K562 (cell line): ENCODE results near the gene XRN2. TPM values are rescaled to one million over a fixed set of nuclear protein-coding genes. Genes with fewer than 3 reads are reported as not detected.

ENCODE experiments used
- ATAC-seq: fragments of 200-7000 bp; cut with Tn5 transposase; 3 replicates; pipeline ENCODE4 v1.9.1; 2020; ENCODE audit warnings: moderate library complexity
- BruUV-seq: library from RNA; stranded (reverse); fragments of 400-500 nt; replicated peaks from 2 replicates; lab custom pipeline; 2021; lab: Mats Ljungman, UMichigan
- CTCF ChIA-PET: fragments of 300-600 bp; formaldehyde crosslinking; extraction: SDS; loops from one replicate; lab custom pipeline; 2021; ENCODE audit warnings: low intra/inter-chr PET ratio; lab: Yijun Ruan, JAX
- POLR2A ChIA-PET: fragments of 300-600, 350-650 bp; sonication (Branson Sonifier 250); formaldehyde crosslinking; extraction: SDS; loops from one replicate; lab custom pipeline; 2021; ENCODE audit warnings: antibody characterized with exemption, inconsistent platforms; lab: Yijun Ruan, JAX
- DNase-seq, 4 experiments: peaks; one replicate each; pipeline versions ENCODE4 v3.0.0 to v3.0.0-alpha.2; 2011 to 2018; ENCODE audit warnings: low spot score in 3 of 4, mixed read lengths in 3 of 4; ENCODE audit errors: extremely low read depth in 1 of 4
- FAIRE-seq: peaks from 2 replicates; lab custom pipeline; 2011; peaks lifted over from hg19 to GRCh38; lab: Jason Lieb, UNC
- H2AFZ ChIP-seq: 2 replicates; pipeline ENCODE4 v1.6.0; 2011; ENCODE audit warnings: low read depth, low read length, control low read depth, inconsistent platforms
- H3K27ac ChIP-seq: fragments of 200-600 bp; 3 replicates; pipeline ENCODE4 v1.8.0; 2011; ENCODE audit warnings: low read depth, mild to moderate bottlenecking, control low read depth, inconsistent platforms, low read length, moderate library complexity, mixed read lengths; ENCODE audit errors: extremely low read depth
- H3K27me3 ChIP-seq, 2 experiments: fragments of 300-600 bp in 1 of 2; 2 replicates in 1 of 2; 3 replicates in 1 of 2; pipeline versions ENCODE4 v1.6.0 to v1.8.0; 2011; ENCODE audit warnings: inconsistent platforms in 2 of 2, low read length in 2 of 2, mild to moderate bottlenecking in 1 of 2, mixed read lengths in 1 of 2, moderate library complexity in 1 of 2; ENCODE audit not compliant: control insufficient read depth in 2 of 2, insufficient read depth in 2 of 2
- H3K36me3 ChIP-seq: fragments of 300-600 bp; 3 replicates; pipeline ENCODE4 v1.8.0; 2011; ENCODE audit warnings: mild to moderate bottlenecking, low read length, inconsistent platforms; ENCODE audit not compliant: control insufficient read depth, insufficient read depth
- H3K4me1 ChIP-seq, 2 experiments: fragments of 200-600 bp in 1 of 2; replicated peaks in 1 of 2; 2 replicates in 1 of 2; 3 replicates in 1 of 2; pipeline versions ENCODE4 v1.5.1 to v1.8.0; 2011; ENCODE audit warnings: inconsistent platforms in 2 of 2, low read length in 2 of 2, mild to moderate bottlenecking in 1 of 2, mixed read lengths in 1 of 2, moderate library complexity in 1 of 2; ENCODE audit not compliant: control insufficient read depth in 2 of 2, insufficient read depth in 2 of 2
- H3K4me2 ChIP-seq: 2 replicates; pipeline ENCODE4 v1.6.1; 2011; ENCODE audit warnings: low read length, control low read depth, inconsistent platforms, mixed read lengths; ENCODE audit not compliant: insufficient read depth
- H3K4me3 ChIP-seq: fragments of 200-600 bp; sonication (generic), shearing (Covaris generic); 2 replicates; pipeline ENCODE4 v1.5.1; 2016; ENCODE audit warnings: control low read depth, inconsistent platforms
- H3K79me2 ChIP-seq: fragments of 200-600 bp; 3 replicates; pipeline ENCODE4 v1.8.0; 2011; ENCODE audit warnings: low read length, inconsistent platforms; ENCODE audit not compliant: control insufficient read depth, insufficient read depth
- H3K9ac ChIP-seq, 2 experiments: 2 replicates each; pipeline versions ENCODE4 v1.6.0 to v1.6.1; 2011; ENCODE audit warnings: low read depth in 2 of 2, low read length in 2 of 2, control low read depth in 1 of 2, inconsistent platforms in 1 of 2, mild to moderate bottlenecking in 1 of 2, mixed read lengths in 1 of 2; ENCODE audit not compliant: insufficient read depth in 1 of 2
- H3K9me1 ChIP-seq: one replicate; pipeline ENCODE4 v1.6.0; 2011; ENCODE audit warnings: inconsistent platforms, mild to moderate bottlenecking, low read length, moderate library complexity; ENCODE audit not compliant: control insufficient read depth, insufficient read depth
- H3K9me3 ChIP-seq: replicated peaks from 2 replicates; pipeline ENCODE4 v1.5.1; 2011; ENCODE audit warnings: low read depth, low read length, inconsistent platforms; ENCODE audit not compliant: control insufficient read depth, insufficient read depth
- H4K20me1 ChIP-seq: replicated peaks from 2 replicates; pipeline ENCODE4 v1.6.1; 2011; ENCODE audit warnings: low read length, inconsistent platforms, mixed read lengths; ENCODE audit not compliant: control insufficient read depth, insufficient read depth
- CBX2 ChIP-seq: fragments of 200-600 bp; sonication (generic); IDR thresholded peaks from one replicate; pipeline ENCODE4 v1.6.1; 2012; ENCODE audit warnings: mild to moderate bottlenecking, low read length, inconsistent platforms; ENCODE audit not compliant: insufficient read depth, poor library complexity, severe bottlenecking
- CCNT2 ChIP-seq: IDR thresholded peaks from 2 replicates; pipeline ENCODE4 v1.6.1; 2011; ENCODE audit warnings: borderline replicate concordance, low read depth, mild to moderate bottlenecking, moderate library complexity, mixed read lengths, low read length; ENCODE audit not compliant: insufficient read length; ENCODE audit errors: extremely low read depth
- CREB1 ChIP-seq, 2 experiments: sonication (generic) in 1 of 2; formaldehyde crosslinking in 1 of 2; IDR thresholded peaks; 2 replicates each; pipeline versions ENCODE4 v1.6.1 to v1.8.0; 2012 to 2022; ENCODE audit warnings: inconsistent platforms in 1 of 2, mild to moderate bottlenecking in 1 of 2, missing genetic modification reagents in 1 of 2, moderate library complexity in 1 of 2
- GABPB2 ChIP-seq: fragments of 250-450 bp; sonication (Bioruptor Pico); conservative IDR thresholded peaks from 2 replicates; pipeline ENCODE4 v1.5.1; 2021; ENCODE audit warnings: mild to moderate bottlenecking
- HDAC2 ChIP-seq: fragments of 450-650 bp; IDR thresholded peaks from 2 replicates; pipeline ENCODE4 v1.6.1; 2016; ENCODE audit warnings: mild to moderate bottlenecking
- ILF3 ChIP-seq: fragments of 450-650 bp; IDR thresholded peaks from 2 replicates; pipeline ENCODE4 v1.6.1; 2018; ENCODE audit warnings: antibody characterized with exemption, mild to moderate bottlenecking, moderate library complexity, borderline replicate concordance
- MTA2 ChIP-seq: fragments of 450-650 bp; IDR thresholded peaks from 2 replicates; pipeline ENCODE4 v1.6.1; 2016; ENCODE audit warnings: low read depth
- SETDB1 ChIP-seq: IDR thresholded peaks from one replicate; pipeline ENCODE4 v1.6.1; 2012; ENCODE audit warnings: low read length, control low read depth, inconsistent platforms
- WGBS: fragments of 100-300 bp; shearing (Covaris generic); methylation state at CpG from one replicate; pipeline ENCODE4 v1.1.6; 2016; ENCODE audit warnings: low coverage, mixed read lengths; ENCODE audit not compliant: insufficient coverage; ENCODE audit errors: missing lambda C conversion rate; 5-methylcytosine and 5-hydroxymethylcytosine counted together
- in situ Hi-C: fragments of 300-500 bp; cut with MboI; formaldehyde crosslinking; loops from 4 replicates; pipeline ENCODE4 v1.15.0; 2018; ENCODE audit warnings: inconsistent platforms, mixed read lengths
- intact Hi-C: fragments of 100-400 bp; cut with micrococcal nuclease; formaldehyde crosslinking; loops from 2 replicates; pipeline ENCODE4 v1.14.2; 2022
- polyA plus RNA-seq, 8 experiments: library from polyadenylated mRNA; depleted of rRNA in 4 of 8; stranded (reverse) in 5 of 8; unstranded in 3 of 8; fragments of >200 nt; fragmentation: Nextera tagmentation in 2 of 8; fragmentation: Illumina TruSeq in 1 of 8; extraction: Ambion mirVana in 2 of 8; extraction: Trizol in 1 of 8; gene quantifications; 2 replicates each; pipeline versions ENCODE4 v1.2.1 to v1.2.3, GENCODE V29; 2011 to 2014; ENCODE audit warnings: inconsistent platforms in 1 of 8, missing spikeins in 1 of 8
- total RNA-seq, 7 experiments: library from RNA; depleted of rRNA in 6 of 7; stranded (reverse); fragments of >200 nt in 6 of 7; fragmentation: Illumina TruSeq in 2 of 7; extraction: Trizol in 2 of 7; gene quantifications; 2 replicates each; pipeline versions ENCODE4 v1.2.1 to v1.2.3, GENCODE V29; 2011 to 2021; ENCODE audit warnings: low replicate concordance in 1 of 7
- TF ChIP-seq, protein P1 (sequence below): fragments of 150-350 bp; conservative IDR thresholded peaks from 2 replicates; pipeline ENCODE4 v1.6.1; 2014; ENCODE audit warnings: low read length
- TF ChIP-seq, protein P2 (sequence below): sonication (generic); formaldehyde crosslinking; IDR thresholded peaks from 2 replicates; pipeline ENCODE4 v1.8.0; 2022; ENCODE audit warnings: mild to moderate bottlenecking, missing genetic modification reagents
- TF ChIP-seq, protein P3 (sequence below): fragments of 250-450 bp; sonication (Bioruptor Pico); IDR thresholded peaks from 2 replicates; pipeline ENCODE4 v1.5.0; 2021
- TF ChIP-seq, protein P4 (sequence below): sonication (generic); formaldehyde crosslinking; IDR thresholded peaks from 2 replicates; pipeline ENCODE4 v1.4.0; 2020; ENCODE audit warnings: mild to moderate bottlenecking, missing genetic modification reagents

XRN2 gene
- total and polyA plus RNA-seq, 9 of the 15 experiments (the other 6 are each of a cell fraction or from before 2014, with no cell fraction given) = 41.8 to 67.3 (median 51.4) TPM

DNA sequence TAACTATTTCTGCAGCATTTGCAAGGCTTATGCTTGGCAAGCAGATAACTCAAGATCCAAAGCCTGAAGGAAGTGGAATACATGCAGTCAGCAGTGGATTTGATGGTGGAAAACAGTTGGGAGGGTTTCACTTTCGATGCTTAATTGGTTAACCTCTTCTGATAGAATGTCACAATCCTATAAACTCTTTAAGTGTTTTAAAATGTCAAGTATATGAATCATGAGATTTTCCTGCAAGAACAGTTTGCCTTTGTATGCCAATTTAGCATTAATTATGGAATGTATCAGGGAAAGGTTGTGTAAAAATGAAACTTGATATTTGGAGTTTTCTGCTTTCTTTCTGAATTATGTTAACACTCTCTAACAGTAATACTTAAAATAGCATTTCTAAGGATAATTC, 57.6 kb downstream of the XRN2 start (continued):
- TF ChIP-seq, protein P1, sequence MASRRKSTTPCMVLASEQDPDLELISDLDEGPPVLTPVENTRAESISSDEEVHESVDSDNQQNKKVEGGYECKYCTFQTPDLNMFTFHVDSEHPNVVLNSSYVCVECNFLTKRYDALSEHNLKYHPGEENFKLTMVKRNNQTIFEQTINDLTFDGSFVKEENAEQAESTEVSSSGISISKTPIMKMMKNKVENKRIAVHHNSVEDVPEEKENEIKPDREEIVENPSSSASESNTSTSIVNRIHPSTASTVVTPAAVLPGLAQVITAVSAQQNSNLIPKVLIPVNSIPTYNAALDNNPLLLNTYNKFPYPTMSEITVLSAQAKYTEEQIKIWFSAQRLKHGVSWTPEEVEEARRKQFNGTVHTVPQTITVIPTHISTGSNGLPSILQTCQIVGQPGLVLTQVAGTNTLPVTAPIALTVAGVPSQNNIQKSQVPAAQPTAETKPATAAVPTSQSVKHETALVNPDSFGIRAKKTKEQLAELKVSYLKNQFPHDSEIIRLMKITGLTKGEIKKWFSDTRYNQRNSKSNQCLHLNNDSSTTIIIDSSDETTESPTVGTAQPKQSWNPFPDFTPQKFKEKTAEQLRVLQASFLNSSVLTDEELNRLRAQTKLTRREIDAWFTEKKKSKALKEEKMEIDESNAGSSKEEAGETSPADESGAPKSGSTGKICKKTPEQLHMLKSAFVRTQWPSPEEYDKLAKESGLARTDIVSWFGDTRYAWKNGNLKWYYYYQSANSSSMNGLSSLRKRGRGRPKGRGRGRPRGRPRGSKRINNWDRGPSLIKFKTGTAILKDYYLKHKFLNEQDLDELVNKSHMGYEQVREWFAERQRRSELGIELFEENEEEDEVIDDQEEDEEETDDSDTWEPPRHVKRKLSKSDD = no peak

DNA sequence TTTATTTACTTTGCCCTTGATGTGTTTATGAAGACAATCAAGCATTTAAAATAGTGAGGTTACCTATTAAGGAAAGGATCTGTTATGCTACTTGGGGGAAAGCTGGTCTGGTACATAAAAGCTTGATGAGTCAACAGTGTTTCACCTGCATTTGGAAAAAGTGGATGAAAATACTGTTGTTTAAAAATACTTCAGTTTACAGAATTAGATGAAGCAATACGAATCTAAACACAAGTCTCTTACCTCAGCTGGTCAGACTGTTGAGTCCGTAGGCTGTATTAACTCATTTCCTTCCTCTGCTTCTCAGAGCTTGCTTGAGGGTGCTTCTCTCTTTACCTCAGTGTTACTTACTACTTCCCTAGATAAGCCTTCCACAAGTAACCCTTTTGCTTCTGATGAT, 58.1 kb downstream of the XRN2 start:
- Histone ChIP-seq H3K36me3 (peaks cover 67% of the 10 kb centered on the region), H3K4me1 (no peaks in the 10 kb centered on the region), H3K27me3 (no peaks in the 10 kb centered on the region), H3K4me2 (no peak overlapping the region), H4K20me1 (no peaks in the 10 kb centered on the region), H3K9me3 (no peaks in the 10 kb centered on the region), H3K4me3 (no peak overlapping the region), H3K9ac (no peak overlapping the region), H3K27ac (no peak overlapping the region), H2AFZ (no peak overlapping the region), H3K9me1 (no peaks in the 10 kb centered on the region), H3K79me2 (no peaks in the 10 kb centered on the region; the same call in 2 of the 3 replicates)
- ATAC-seq = no peak
- ChIA-PET POLR2A (no interaction called here), CTCF (no interaction called here)
- BruUV-seq = no TSS peak
- no peak for FAIRE-seq
- WGBS = 86% methylated on average over 2 of the region's 2 CpGs
- in situ Hi-C loops = no loop called here
- no peak for DNase-seq
- intact Hi-C loops = no loop called here
- TF ChIP-seq GABPB2 (CRISPR knock-in tag) (no peak), CBX2 (no peak), CREB1 (IDR thresholded peaks at IDR 0.05) (no peak), CREB1 (CRISPR knock-in tag; IDR thresholded peaks at IDR 0.05) (no peak), HDAC2 (no peak), ILF3 (no peak), MTA2 (no peak), CCNT2 (no peak), SETDB1 (no peak)
- TF ChIP-seq, protein P2, sequence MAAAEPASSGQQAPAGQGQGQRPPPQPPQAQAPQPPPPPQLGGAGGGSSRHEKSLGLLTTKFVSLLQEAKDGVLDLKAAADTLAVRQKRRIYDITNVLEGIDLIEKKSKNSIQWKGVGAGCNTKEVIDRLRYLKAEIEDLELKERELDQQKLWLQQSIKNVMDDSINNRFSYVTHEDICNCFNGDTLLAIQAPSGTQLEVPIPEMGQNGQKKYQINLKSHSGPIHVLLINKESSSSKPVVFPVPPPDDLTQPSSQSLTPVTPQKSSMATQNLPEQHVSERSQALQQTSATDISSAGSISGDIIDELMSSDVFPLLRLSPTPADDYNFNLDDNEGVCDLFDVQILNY (CRISPR knock-in tag) = no peak
- TF ChIP-seq, protein P3, sequence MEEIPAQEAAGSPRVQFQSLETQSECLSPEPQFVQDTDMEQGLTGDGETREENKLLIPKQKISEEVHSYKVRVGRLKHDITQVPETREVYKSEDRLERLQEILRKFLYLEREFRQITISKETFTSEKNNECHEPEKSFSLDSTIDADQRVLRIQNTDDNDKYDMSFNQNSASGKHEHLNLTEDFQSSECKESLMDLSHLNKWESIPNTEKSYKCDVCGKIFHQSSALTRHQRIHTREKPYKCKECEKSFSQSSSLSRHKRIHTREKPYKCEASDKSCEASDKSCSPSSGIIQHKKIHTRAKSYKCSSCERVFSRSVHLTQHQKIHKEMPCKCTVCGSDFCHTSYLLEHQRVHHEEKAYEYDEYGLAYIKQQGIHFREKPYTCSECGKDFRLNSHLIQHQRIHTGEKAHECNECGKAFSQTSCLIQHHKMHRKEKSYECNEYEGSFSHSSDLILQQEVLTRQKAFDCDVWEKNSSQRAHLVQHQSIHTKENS = no peak
- TF ChIP-seq, protein P4, sequence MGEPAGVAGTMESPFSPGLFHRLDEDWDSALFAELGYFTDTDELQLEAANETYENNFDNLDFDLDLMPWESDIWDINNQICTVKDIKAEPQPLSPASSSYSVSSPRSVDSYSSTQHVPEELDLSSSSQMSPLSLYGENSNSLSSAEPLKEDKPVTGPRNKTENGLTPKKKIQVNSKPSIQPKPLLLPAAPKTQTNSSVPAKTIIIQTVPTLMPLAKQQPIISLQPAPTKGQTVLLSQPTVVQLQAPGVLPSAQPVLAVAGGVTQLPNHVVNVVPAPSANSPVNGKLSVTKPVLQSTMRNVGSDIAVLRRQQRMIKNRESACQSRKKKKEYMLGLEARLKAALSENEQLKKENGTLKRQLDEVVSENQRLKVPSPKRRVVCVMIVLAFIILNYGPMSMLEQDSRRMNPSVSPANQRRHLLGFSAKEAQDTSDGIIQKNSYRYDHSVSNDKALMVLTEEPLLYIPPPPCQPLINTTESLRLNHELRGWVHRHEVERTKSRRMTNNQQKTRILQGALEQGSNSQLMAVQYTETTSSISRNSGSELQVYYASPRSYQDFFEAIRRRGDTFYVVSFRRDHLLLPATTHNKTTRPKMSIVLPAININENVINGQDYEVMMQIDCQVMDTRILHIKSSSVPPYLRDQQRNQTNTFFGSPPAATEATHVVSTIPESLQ (CRISPR knock-in tag) = no peak
